NCI-H1105 treated with DMSO at 0.1 percent for 48 hours (cell line): ENCODE measurements around the gene PDXK.

ENCODE experiments used
- DNase-seq: peaks from one replicate; lab custom pipeline; 2025; lab: John Stamatoyannopoulos, UW

Gene PDXK

GRCh38 chr21:43743947-43744346 lies 25.0 kb downstream of the PDXK start:
- DNase-seq = no peak

GRCh38 chr21:43744725-43745124 lies 25.8 kb downstream of the PDXK start:
- no peak for DNase-seq

GRCh38 chr21:43745772-43746517 lies 27.0 kb downstream of the PDXK start:
- no peak for DNase-seq

- DNase-seq = no peak
These were observed 29.7 kb downstream of the PDXK start for GRCh38 chr21:43748622-43749021.

- no peak for DNase-seq
These were observed 30.8 kb downstream of the PDXK start for GRCh38 chr21:43749651-43750262.

GRCh38 chr21:43750339-43751033 lies 31.6 kb downstream of the PDXK start:
- DNase-seq = no peak

- no peak for DNase-seq
These were observed 33.1 kb downstream of the PDXK start for GRCh38 chr21:43751955-43752591.

GRCh38 chr21:43752758-43753438 lies 34.0 kb downstream of the PDXK start:
- no peak for DNase-seq

GRCh38 chr21:43753439-43753799 lies 34.5 kb downstream of the PDXK start:
- DNase-seq = no peak

- no peak for DNase-seq
These were observed 36.2 kb downstream of the PDXK start for GRCh38 chr21:43754948-43755781.

GRCh38 chr21:43755820-43756594 lies 37.1 kb downstream of the PDXK start:
- DNase-seq = no peak

- no peak for DNase-seq
These were observed 38.7 kb downstream of the PDXK start for GRCh38 chr21:43757601-43758000.

GRCh38 chr21:43758111-43758641 lies 39.2 kb downstream of the PDXK start:
- DNase-seq = no peak

- no peak for DNase-seq
These were observed 39.9 kb downstream of the PDXK start for GRCh38 chr21:43758811-43759210.

GRCh38 chr21:43759651-43760050 lies 40.7 kb downstream of the PDXK start:
- DNase-seq = no peak

- no peak for DNase-seq
These were observed 41.5 kb downstream of the PDXK start for GRCh38 chr21:43760391-43760958.

- DNase-seq = no peak
These were observed 43.0 kb downstream of the PDXK start for GRCh38 chr21:43761886-43762285.

- DNase-seq = no peak
These were observed 43.6 kb downstream of the PDXK start for GRCh38 chr21:43762303-43763128.
